Epithelial cell of prostate (primary cell): ENCODE data around the gene TJP2.
A peak's percentile ranks its signal among the peaks of the same experiment; 100 is the strongest.

Source experiments
- DNase-seq: peaks from one replicate; pipeline ENCODE4 v3.0.0-alpha.2; 2011; ENCODE audit warnings: low read depth, low spot score
- H3K27ac ChIP-seq: fragments of 450-650 bp; 2 replicates; pipeline ENCODE4 v1.5.1; 2017; ENCODE audit warnings: mild to moderate bottlenecking

The TJP2 gene

DNA sequence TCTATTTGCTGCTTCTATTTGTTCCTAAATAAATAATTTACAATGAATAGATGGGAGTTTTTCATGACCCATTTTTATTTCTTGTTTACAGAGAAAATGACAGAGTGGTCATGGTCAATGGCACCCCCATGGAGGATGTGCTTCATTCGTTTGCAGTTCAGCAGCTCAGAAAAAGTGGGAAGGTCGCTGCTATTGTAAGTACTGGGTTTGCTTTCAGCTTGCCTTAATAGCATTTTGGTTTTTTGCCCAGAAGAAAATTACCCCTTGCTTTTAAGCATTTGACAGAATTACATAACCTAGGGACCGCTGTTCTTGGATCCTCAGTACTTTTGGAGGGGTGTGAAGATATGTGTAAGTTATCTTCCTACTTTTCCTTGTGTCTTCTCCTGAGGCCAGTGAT, 44.1 kb downstream of the TJP2 start:
- no peak for DNase-seq
- H3K27ac ChIP-seq: no peak overlapping the region

DNA sequence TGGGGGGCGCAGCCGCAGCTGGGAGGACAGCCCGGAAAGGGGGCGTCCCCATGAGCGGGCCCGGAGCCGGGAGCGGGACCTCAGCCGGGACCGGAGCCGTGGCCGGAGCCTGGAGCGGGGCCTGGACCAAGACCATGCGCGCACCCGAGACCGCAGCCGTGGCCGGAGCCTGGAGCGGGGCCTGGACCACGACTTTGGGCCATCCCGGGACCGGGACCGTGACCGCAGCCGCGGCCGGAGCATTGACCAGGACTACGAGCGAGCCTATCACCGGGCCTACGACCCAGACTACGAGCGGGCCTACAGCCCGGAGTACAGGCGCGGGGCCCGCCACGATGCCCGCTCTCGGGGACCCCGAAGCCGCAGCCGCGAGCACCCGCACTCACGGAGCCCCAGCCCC, 47.0 kb downstream of the TJP2 start:
- DNase-seq: no peak
- no peak overlapping the region for H3K27ac ChIP-seq

GRCh38 chr9:69222970-69223369, 48.9 kb downstream of the TJP2 start:
- no peak for DNase-seq
- no peak overlapping the region for H3K27ac ChIP-seq

GRCh38 chr9:69223605-69224004, 49.5 kb downstream of the TJP2 start:
- DNase-seq: no peak
- no peak overlapping the region for H3K27ac ChIP-seq

DNA sequence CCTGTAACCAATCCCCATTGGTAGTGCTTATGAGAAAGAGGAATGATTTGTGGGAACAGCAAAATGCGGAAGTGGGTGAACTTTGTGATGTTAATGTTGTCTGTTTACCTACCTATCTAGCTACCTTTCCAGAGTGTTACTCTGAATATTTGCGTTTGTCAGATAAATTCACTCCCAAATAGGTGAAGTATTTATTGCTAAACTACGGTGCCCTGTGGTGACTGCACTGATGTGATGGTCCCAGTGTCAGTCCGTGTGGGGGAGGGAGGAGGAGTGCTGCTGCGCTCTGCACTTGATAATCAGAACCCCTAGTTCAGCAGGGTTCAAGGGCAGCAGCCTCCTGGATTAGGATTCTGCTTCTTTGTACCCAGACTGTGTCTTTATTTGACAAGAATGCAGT, 55.3 kb downstream of the TJP2 start:
- no peak for DNase-seq
- no peak overlapping the region for H3K27ac ChIP-seq

GRCh38 chr9:69232135-69232534, 58.1 kb downstream of the TJP2 start:
- H3K27ac ChIP-seq: no peak overlapping the region
- no peak for DNase-seq

- DNase-seq: no peak
- no peak overlapping the region for H3K27ac ChIP-seq
Observed at GRCh38 chr9:69234683-69235082, 60.6 kb downstream of the TJP2 start.

DNA sequence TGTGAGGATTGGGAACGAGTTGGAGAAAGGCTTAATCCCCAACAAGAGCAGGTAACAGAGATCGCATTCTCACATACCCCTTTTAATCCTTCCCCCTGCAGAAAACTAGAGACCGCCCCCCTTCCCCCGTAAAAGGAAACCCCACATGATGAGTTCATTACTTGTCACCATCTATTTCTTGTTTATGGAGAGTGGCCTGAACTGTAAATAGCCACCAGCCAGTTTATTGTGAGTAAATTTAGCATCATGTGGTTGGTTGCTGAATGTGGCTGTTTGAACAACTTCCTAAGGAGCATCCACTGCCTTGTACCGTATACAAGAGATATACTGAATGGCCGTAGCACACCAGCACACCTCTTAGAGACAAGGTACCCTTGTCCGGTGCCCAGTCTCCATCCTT, 62.1 kb downstream of the TJP2 start:
- DNase-seq: no peak
- H3K27ac ChIP-seq: no peak overlapping the region

DNA sequence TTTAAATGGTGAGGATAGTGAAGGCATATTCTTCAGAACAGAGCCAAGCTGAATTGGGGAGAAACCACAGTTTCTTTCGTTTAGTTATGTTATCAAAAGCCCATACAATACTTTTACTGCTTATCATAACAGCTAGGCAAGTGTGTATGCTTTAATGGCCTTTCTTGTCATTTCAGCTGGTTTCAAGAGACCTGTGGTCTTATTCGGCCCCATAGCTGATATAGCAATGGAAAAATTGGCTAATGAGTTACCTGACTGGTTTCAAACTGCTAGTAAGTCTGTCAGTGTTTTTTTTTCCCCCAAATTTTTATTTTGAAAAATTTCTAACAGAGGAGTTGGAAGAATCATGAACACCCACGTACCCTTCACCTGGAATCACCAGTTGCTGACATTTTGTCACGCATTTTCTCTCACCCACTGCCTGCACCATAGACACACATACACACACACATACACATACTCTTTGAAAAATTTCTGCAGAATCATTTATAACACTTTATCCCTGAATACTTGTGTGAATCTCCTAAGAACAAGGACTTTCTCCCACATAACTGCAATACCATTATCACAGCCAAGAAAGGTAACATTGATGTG, 63.7 kb downstream of the TJP2 start:
- no peak overlapping the region for H3K27ac ChIP-seq
- no peak for DNase-seq

DNA sequence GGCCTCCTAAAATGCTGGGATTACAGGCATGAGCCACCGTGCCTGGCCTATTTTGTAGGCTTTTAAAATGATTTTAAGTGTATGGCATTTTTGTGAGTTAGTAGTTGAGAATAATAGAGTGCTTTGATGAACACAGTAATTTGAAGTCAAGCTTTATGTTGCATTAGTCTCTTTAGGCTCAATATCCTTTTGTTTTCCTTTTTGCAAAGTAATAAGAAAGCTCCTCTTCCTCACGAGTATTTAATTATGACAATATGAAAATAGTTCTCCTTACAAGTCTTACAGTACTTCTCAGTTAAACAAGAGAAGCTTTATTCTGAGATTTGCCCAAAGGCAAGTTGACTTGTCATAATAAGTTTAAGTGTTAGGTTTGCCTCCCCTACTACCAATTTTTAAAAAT, 69.0 kb downstream of the TJP2 start:
- H3K27ac ChIP-seq: no peak overlapping the region
- DNase-seq: no peak

DNA sequence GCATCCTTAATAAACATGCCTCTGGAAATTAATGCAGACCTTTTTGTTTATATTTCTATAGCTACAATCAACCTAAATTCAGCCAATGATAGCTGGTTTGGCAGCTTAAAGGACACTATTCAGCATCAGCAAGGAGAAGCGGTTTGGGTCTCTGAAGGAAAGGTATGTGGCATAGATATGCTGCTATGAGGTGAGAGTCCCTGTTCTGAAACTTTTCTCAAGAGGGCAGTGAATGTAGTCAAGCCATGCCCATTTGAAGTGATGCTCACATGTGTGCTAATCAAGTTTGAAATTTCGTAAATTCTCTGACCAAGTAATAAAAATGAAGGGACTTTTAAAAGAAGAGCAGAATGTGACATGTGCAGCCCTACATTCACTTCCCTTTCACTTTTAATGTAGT, 72.6 kb downstream of the TJP2 start:
- DNase-seq: no peak
- no peak overlapping the region for H3K27ac ChIP-seq

DNA sequence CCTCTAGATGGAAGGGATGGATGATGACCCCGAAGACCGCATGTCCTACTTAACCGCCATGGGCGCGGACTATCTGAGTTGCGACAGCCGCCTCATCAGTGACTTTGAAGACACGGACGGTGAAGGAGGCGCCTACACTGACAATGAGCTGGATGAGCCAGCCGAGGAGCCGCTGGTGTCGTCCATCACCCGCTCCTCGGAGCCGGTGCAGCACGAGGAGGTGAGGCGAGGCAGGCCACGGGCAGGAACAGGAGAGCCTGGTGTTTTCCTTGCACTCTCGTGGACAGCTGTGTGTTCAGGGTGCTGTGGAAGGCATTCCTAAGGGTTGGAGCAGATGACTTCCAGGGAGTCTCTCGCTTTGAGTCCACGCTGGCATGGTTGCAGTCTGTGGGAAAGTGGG, 73.9 kb downstream of the TJP2 start:
- no peak for DNase-seq
- H3K27ac ChIP-seq: no peak overlapping the region

GRCh38 chr9:69249337-69249736, 75.3 kb downstream of the TJP2 start:
- DNase-seq: no peak

DNA sequence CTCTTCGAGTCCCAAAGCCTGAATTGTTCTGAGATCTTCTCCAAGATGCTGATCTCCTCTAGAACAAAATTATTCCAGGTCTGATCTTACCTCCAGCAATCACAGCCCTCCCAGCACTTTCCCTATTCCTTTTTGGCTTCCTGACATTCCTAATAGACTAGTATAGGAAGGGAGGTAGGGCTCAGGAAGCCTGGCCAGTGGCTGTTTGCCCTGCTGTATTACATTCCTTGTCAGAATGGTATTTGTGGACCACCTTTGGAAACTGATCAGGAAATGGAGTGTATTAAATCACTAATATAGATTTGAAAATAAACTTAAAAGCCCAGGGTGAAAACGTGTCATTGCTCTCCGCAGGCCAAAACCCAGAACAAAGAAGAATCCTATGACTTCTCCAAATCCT, 76.6 kb downstream of the TJP2 start:
- DNase-seq: no peak

More at GRCh38 chr9:69249337-69249736, 75.3 kb downstream of the TJP2 start:
- H3K27ac ChIP-seq: no peak overlapping the region

DNA sequence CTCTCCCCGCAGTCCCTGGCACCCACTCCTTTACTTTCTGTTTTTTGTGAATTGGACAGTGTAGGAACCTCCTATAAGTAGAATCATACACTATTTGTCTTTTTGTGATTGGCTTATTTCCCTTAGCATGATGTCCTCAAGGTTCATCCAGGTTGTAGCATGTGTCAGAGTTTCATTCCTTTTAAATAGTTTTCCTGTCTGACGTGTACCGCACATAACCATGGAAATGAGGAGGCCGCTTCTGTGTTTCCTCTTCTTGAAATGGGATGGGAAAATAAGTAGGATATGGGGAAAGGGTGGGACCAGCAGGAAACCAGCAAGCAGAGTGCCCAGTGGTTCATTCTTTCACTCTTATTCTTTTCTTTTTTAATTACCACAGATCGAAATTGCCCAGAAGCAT, 78.4 kb downstream of the TJP2 start:
- peak overlapping the region; percentile 58 for H3K27ac ChIP-seq
- no peak for DNase-seq

More for the DNA sequence above, 76.6 kb downstream of the TJP2 start:
- H3K27ac ChIP-seq: no peak overlapping the region

DNA sequence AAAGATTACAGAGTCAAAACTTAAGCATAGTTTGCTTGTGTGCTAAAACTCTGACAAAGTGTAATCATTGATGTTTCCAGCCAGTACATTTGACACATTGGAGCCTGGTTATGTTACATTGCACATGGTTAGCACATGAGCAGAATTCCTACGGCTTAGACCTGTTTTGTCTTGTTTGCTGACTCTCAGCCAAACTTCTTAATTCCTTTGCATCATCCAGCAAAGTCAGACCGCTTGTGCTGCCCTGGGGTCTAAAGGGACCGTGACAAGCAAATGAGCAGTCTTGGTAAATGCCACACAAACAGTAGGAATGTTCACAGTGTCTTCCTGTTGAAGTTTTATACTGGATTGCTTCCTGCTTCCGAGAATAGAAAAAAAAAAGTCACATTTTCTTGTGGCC, 79.0 kb downstream of the TJP2 start:
- peak; percentile 41 for DNase-seq
- H3K27ac ChIP-seq: peak overlapping the region; percentile 58

GRCh38 chr9:69254223-69254622, 80.1 kb downstream of the TJP2 start:
- no peak overlapping the region for H3K27ac ChIP-seq
- DNase-seq: no peak

- DNase-seq: no peak
- no peak overlapping the region for H3K27ac ChIP-seq
Observed at GRCh38 chr9:69255591-69255990, 81.5 kb downstream of the TJP2 start.

GRCh38 chr9:69258551-69258950, 84.5 kb downstream of the TJP2 start:
- no peak for DNase-seq
- H3K27ac ChIP-seq: no peak overlapping the region

DNA sequence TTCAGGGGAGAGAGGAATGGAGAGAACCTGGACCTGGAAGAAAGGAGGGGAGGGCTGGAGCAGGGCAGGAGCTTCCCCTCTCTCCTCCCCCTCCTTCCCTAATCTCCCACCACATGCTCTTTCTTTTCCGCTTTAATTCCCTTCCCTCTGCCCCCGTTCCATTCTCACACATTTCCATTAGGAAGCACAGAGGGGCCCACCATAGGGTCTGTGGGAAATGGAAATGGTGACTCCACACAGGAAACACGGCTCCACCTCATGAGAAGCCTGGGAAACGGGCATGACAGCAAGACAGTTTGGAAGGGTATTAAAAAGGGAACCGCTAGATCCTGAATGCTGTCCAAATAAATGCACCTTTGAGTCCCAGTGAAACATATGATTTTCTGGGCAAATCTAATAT, 86.1 kb downstream of the TJP2 start:
- no peak for DNase-seq
- H3K27ac ChIP-seq: no peak overlapping the region

GRCh38 chr9:69261636-69262035, 87.6 kb downstream of the TJP2 start:
- DNase-seq: no peak
- no peak overlapping the region for H3K27ac ChIP-seq

DNA sequence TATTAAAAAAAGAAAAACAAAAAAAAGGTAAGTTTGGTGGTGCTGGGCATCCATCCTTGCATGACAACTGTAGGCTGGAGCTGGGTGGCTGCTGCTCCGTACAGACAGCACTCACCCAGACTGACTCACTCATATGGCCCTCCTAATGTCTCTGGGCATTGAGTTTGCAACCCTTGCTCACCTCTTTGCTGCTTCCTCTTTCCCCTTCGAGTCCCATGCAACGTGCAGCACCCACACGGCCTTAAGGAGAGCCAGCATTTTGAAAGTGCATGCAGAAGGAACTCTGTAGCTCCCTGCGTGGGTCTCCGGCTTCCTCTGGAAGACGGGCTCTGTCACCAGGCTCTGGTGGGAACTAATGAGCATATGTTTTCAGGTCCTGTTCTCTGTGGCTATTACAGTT, 90.4 kb downstream of the TJP2 start:
- no peak for DNase-seq
- no peak overlapping the region for H3K27ac ChIP-seq

GRCh38 chr9:69265891-69266290, 91.8 kb downstream of the TJP2 start:
- no peak overlapping the region for H3K27ac ChIP-seq
- no peak for DNase-seq
